WTC11 (cell line): ENCODE data around the gene IL18R1.

Experiments
- CREM ChIP-seq: sonication (generic); formaldehyde crosslinking; IDR thresholded peaks from 2 replicates; pipeline ENCODE4 v1.8.1; 2022; ENCODE audit warnings: mild to moderate bottlenecking, missing genetic modification reagents, moderate library complexity
- CTCF ChIP-seq: fragments of 200-600 bp; IDR thresholded peaks from 2 replicates; pipeline ENCODE4 v1.8.0; 2022; ENCODE audit warnings: antibody characterized with exemption
- E2F4 ChIP-seq: sonication (generic); formaldehyde crosslinking; IDR thresholded peaks from 2 replicates; pipeline ENCODE4 v1.8.1; 2022; ENCODE audit warnings: low read depth, mild to moderate bottlenecking, moderate library complexity, missing genetic modification reagents, borderline replicate concordance
- ESRRA ChIP-seq: sonication (generic); formaldehyde crosslinking; IDR thresholded peaks from 2 replicates; pipeline ENCODE4 v1.8.1; 2022; ENCODE audit warnings: mild to moderate bottlenecking, missing genetic modification reagents, borderline replicate concordance
- FOXK1 ChIP-seq: sonication (generic); formaldehyde crosslinking; IDR thresholded peaks from 2 replicates; pipeline ENCODE4 v1.8.0; 2022; ENCODE audit warnings: mild to moderate bottlenecking, moderate library complexity, missing genetic modification reagents
- JUN ChIP-seq: sonication (generic); formaldehyde crosslinking; IDR thresholded peaks from 2 replicates; pipeline ENCODE4 v1.8.0; 2023; ENCODE audit warnings: mild to moderate bottlenecking, missing genetic modification reagents
- NFYB ChIP-seq: sonication (generic); formaldehyde crosslinking; conservative IDR thresholded peaks from 2 replicates; pipeline ENCODE4 v1.8.0; 2022; ENCODE audit warnings: low read depth, missing genetic modification reagents
- NR2C2 ChIP-seq: sonication (generic); formaldehyde crosslinking; IDR thresholded peaks from 2 replicates; pipeline ENCODE4 v1.8.0; 2022; ENCODE audit warnings: mild to moderate bottlenecking, missing genetic modification reagents
- RELA ChIP-seq: sonication (generic); formaldehyde crosslinking; IDR thresholded peaks from 2 replicates; pipeline ENCODE4 v1.8.1; 2022; ENCODE audit warnings: missing genetic modification reagents, mild to moderate bottlenecking, borderline replicate concordance
- SP1 ChIP-seq: sonication (generic); formaldehyde crosslinking; conservative IDR thresholded peaks from 2 replicates; pipeline ENCODE4 v1.8.1; 2022; ENCODE audit warnings: missing genetic modification reagents
- TCF7 ChIP-seq: sonication (generic); formaldehyde crosslinking; IDR thresholded peaks from 2 replicates; pipeline ENCODE4 v1.8.0; 2022; ENCODE audit warnings: mild to moderate bottlenecking, low read depth, missing genetic modification reagents, moderate library complexity
- USF2 ChIP-seq: sonication (generic); formaldehyde crosslinking; IDR thresholded peaks from 2 replicates; pipeline ENCODE4 v1.8.1; 2023; ENCODE audit warnings: mild to moderate bottlenecking, missing genetic modification reagents, moderate library complexity
- ZNF219 ChIP-seq: sonication (generic); formaldehyde crosslinking; IDR thresholded peaks from 2 replicates; pipeline ENCODE4 v1.8.0; 2023; ENCODE audit warnings: missing genetic modification reagents, mild to moderate bottlenecking, borderline replicate concordance
- ZNF396 ChIP-seq: fragments of 250-450 bp; sonication (Bioruptor Pico); IDR thresholded peaks from 2 replicates; pipeline ENCODE4 v1.8.0; 2021; ENCODE audit warnings: mild to moderate bottlenecking, moderate library complexity, borderline replicate concordance

DNA sequence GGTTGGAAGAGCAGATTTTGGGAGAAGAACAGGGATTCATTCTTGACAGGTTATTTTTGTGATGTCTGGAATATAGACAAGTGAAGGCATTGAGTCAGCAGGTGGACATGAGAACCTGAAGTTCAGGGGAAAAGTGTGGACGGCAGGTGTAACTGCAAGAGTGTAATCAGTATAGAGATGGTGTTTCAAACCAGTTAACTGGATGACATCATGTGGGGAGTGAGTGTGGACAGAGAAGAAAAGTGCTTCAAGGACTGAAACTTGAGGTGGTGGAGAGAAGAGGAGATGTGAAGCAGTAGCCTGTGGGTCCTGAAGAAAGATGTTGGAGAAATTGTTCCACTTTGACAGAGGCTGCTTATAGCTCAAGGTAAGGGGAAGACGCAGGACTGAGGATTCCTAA, 37.2 kb upstream of the IL18R1 start:
- TF ChIP-seq USF2 (CRISPR knock-in tag) (no peak), E2F4 (CRISPR knock-in tag) (no peak), ESRRA (CRISPR knock-in tag) (no peak), CTCF (no peak), FOXK1 (no peak), CREM (CRISPR knock-in tag) (no peak), TCF7 (CRISPR knock-in tag) (no peak), JUN (CRISPR knock-in tag) (no peak), SP1 (CRISPR knock-in tag) (no peak), ZNF219 (CRISPR knock-in tag) (no peak), RELA (CRISPR knock-in tag) (no peak), NFYB (CRISPR knock-in tag) (no peak), ZNF396 (no peak), NR2C2 (CRISPR knock-in tag) (no peak)
